Measurements from ENCODE around the gene SCN3B.

SCN3B gene

GRCh38 chr11:123628936-123629683 lies 25.3 kb downstream of the SCN3B start:
- Histone ChIP-seq H3K36me3 (ENCODE audit: control insufficient read depth, insufficient read depth, low read length, severe bottlenecking) (no peaks in the 10 kb centered on the region), H3K9me3 (ENCODE audit: control insufficient read depth, low read length) (no peaks in the 10 kb centered on the region), H3K4me3 (ENCODE audit: low read length) (no peak overlapping the region), H3K27me3 (replicated peaks; ENCODE audit: control insufficient read depth, insufficient read depth, low read length) (peaks cover 7% of the 10 kb centered on the region), H3K4me1 (ENCODE audit: control insufficient read depth, insufficient read depth, low read length) (peaks cover 19% of the 10 kb centered on the region), H3K9ac (ENCODE audit: low read length) (no peak overlapping the region)
- DNase-seq (ENCODE audit: low read depth), result peak; percentile 18

- no peaks in the 10 kb centered on the region for H3K9me3 ChIP-seq (ENCODE audit: control insufficient read depth, low read length)
- no peak overlapping the region for H3K4me3 ChIP-seq (ENCODE audit: low read length)
- H3K27me3 ChIP-seq (replicated peaks; ENCODE audit: control insufficient read depth, insufficient read depth, low read length), result no peaks in the 10 kb centered on the region
- H3K9ac ChIP-seq (ENCODE audit: low read length), result no peak overlapping the region
- DNase-seq (ENCODE audit: low read depth), result no peak
- H3K4me1 ChIP-seq (ENCODE audit: control insufficient read depth, insufficient read depth, low read length), result peaks cover 17% of the 10 kb centered on the region
- no peaks in the 10 kb centered on the region for H3K36me3 ChIP-seq (ENCODE audit: control insufficient read depth, insufficient read depth, low read length, severe bottlenecking)
These were observed 29.4 kb downstream of the SCN3B start for GRCh38 chr11:123624974-123625373.

- Histone ChIP-seq H3K9me3 (ENCODE audit: control insufficient read depth, low read length) (no peaks in the 10 kb centered on the region), H3K36me3 (ENCODE audit: control insufficient read depth, insufficient read depth, low read length, severe bottlenecking) (peaks cover 10% of the 10 kb centered on the region), H3K4me1 (ENCODE audit: control insufficient read depth, insufficient read depth, low read length) (peaks cover 8% of the 10 kb centered on the region), H3K27me3 (replicated peaks; ENCODE audit: control insufficient read depth, insufficient read depth, low read length) (no peaks in the 10 kb centered on the region), H3K4me3 (ENCODE audit: low read length) (no peak overlapping the region), H3K9ac (ENCODE audit: low read length) (no peak overlapping the region)
- no peak for DNase-seq (ENCODE audit: low read depth)
These were observed 31.8 kb downstream of the SCN3B start for GRCh38 chr11:123622576-123622975.

- Histone ChIP-seq H3K9ac (ENCODE audit: low read length) (no peak overlapping the region), H3K9me3 (ENCODE audit: control insufficient read depth, low read length) (no peaks in the 10 kb centered on the region), H3K4me3 (ENCODE audit: low read length) (no peak overlapping the region), H3K36me3 (ENCODE audit: control insufficient read depth, insufficient read depth, low read length, severe bottlenecking) (peaks cover 23% of the 10 kb centered on the region), H3K27me3 (replicated peaks; ENCODE audit: control insufficient read depth, insufficient read depth, low read length) (no peaks in the 10 kb centered on the region), H3K4me1 (ENCODE audit: control insufficient read depth, insufficient read depth, low read length) (peaks cover 8% of the 10 kb centered on the region)
- DNase-seq (ENCODE audit: low read depth), result peak; percentile 10
These were observed 37.8 kb downstream of the SCN3B start for GRCh38 chr11:123616505-123617198.

GRCh38 chr11:123611698-123612097 lies 42.7 kb downstream of the SCN3B start:
- Histone ChIP-seq H3K27me3 (replicated peaks; ENCODE audit: control insufficient read depth, insufficient read depth, low read length) (no peaks in the 10 kb centered on the region), H3K36me3 (ENCODE audit: control insufficient read depth, insufficient read depth, low read length, severe bottlenecking) (peaks cover 50% of the 10 kb centered on the region), H3K9ac (ENCODE audit: low read length) (no peak overlapping the region), H3K4me3 (ENCODE audit: low read length) (no peak overlapping the region), H3K9me3 (ENCODE audit: control insufficient read depth, low read length) (no peaks in the 10 kb centered on the region), H3K4me1 (ENCODE audit: control insufficient read depth, insufficient read depth, low read length) (peaks cover 6% of the 10 kb centered on the region)
- no peak for DNase-seq (ENCODE audit: low read depth)

- DNase-seq (ENCODE audit: low read depth), result no peak
- H3K9me3 ChIP-seq (ENCODE audit: control insufficient read depth, low read length), result no peaks in the 10 kb centered on the region
- H3K4me1 ChIP-seq (ENCODE audit: control insufficient read depth, insufficient read depth, low read length), result no peaks in the 10 kb centered on the region
- no peaks in the 10 kb centered on the region for H3K27me3 ChIP-seq (replicated peaks; ENCODE audit: control insufficient read depth, insufficient read depth, low read length)
- no peak overlapping the region for H3K4me3 ChIP-seq (ENCODE audit: low read length)
- H3K36me3 ChIP-seq (ENCODE audit: control insufficient read depth, insufficient read depth, low read length, severe bottlenecking), result peaks cover 53% of the 10 kb centered on the region
- no peak overlapping the region for H3K9ac ChIP-seq (ENCODE audit: low read length)
These were observed 45.5 kb downstream of the SCN3B start for GRCh38 chr11:123608945-123609344.

- no peaks in the 10 kb centered on the region for H3K4me1 ChIP-seq (ENCODE audit: control insufficient read depth, insufficient read depth, low read length)
- peaks cover 51% of the 10 kb centered on the region for H3K36me3 ChIP-seq (ENCODE audit: control insufficient read depth, insufficient read depth, low read length, severe bottlenecking)
- H3K9me3 ChIP-seq (ENCODE audit: control insufficient read depth, low read length), result no peaks in the 10 kb centered on the region
- H3K4me3 ChIP-seq (ENCODE audit: low read length), result no peak overlapping the region
- H3K27me3 ChIP-seq (replicated peaks; ENCODE audit: control insufficient read depth, insufficient read depth, low read length), result no peaks in the 10 kb centered on the region
- no peak overlapping the region for H3K9ac ChIP-seq (ENCODE audit: low read length)
- no peak for DNase-seq (ENCODE audit: low read depth)
These were observed 46.1 kb downstream of the SCN3B start for GRCh38 chr11:123608371-123608770.

GRCh38 chr11:123607781-123608180 lies 46.6 kb downstream of the SCN3B start:
- no peaks in the 10 kb centered on the region for H3K4me1 ChIP-seq (ENCODE audit: control insufficient read depth, insufficient read depth, low read length)
- DNase-seq (ENCODE audit: low read depth), result no peak
- no peaks in the 10 kb centered on the region for H3K9me3 ChIP-seq (ENCODE audit: control insufficient read depth, low read length)
- no peak overlapping the region for H3K4me3 ChIP-seq (ENCODE audit: low read length)
- H3K27me3 ChIP-seq (replicated peaks; ENCODE audit: control insufficient read depth, insufficient read depth, low read length), result no peaks in the 10 kb centered on the region
- peaks cover 48% of the 10 kb centered on the region for H3K36me3 ChIP-seq (ENCODE audit: control insufficient read depth, insufficient read depth, low read length, severe bottlenecking)
- no peak overlapping the region for H3K9ac ChIP-seq (ENCODE audit: low read length)

GRCh38 chr11:123603666-123604065 lies 50.8 kb downstream of the SCN3B start:
- Histone ChIP-seq H3K4me1 (ENCODE audit: control insufficient read depth, insufficient read depth, low read length) (peaks cover 19% of the 10 kb centered on the region), H3K36me3 (ENCODE audit: control insufficient read depth, insufficient read depth, low read length, severe bottlenecking) (peaks cover 25% of the 10 kb centered on the region), H3K4me3 (ENCODE audit: low read length) (no peak overlapping the region), H3K27me3 (replicated peaks; ENCODE audit: control insufficient read depth, insufficient read depth, low read length) (no peaks in the 10 kb centered on the region), H3K9me3 (ENCODE audit: control insufficient read depth, low read length) (no peaks in the 10 kb centered on the region), H3K9ac (ENCODE audit: low read length) (no peak overlapping the region)
- DNase-seq (ENCODE audit: low read depth), result no peak

GRCh38 chr11:123601743-123602142 lies 52.7 kb downstream of the SCN3B start:
- no peaks in the 10 kb centered on the region for H3K9me3 ChIP-seq (ENCODE audit: control insufficient read depth, low read length)
- no peak overlapping the region for H3K9ac ChIP-seq (ENCODE audit: low read length)
- H3K4me1 ChIP-seq (ENCODE audit: control insufficient read depth, insufficient read depth, low read length), result peaks cover 19% of the 10 kb centered on the region
- no peak for DNase-seq (ENCODE audit: low read depth)
- peaks cover 14% of the 10 kb centered on the region for H3K36me3 ChIP-seq (ENCODE audit: control insufficient read depth, insufficient read depth, low read length, severe bottlenecking)
- H3K27me3 ChIP-seq (replicated peaks; ENCODE audit: control insufficient read depth, insufficient read depth, low read length), result no peaks in the 10 kb centered on the region
- no peak overlapping the region for H3K4me3 ChIP-seq (ENCODE audit: low read length)

GRCh38 chr11:123601136-123601535 lies 53.3 kb downstream of the SCN3B start:
- Histone ChIP-seq H3K36me3 (ENCODE audit: control insufficient read depth, insufficient read depth, low read length, severe bottlenecking) (peaks cover 13% of the 10 kb centered on the region), H3K9me3 (ENCODE audit: control insufficient read depth, low read length) (no peaks in the 10 kb centered on the region), H3K9ac (ENCODE audit: low read length) (no peak overlapping the region), H3K4me1 (ENCODE audit: control insufficient read depth, insufficient read depth, low read length) (peaks cover 19% of the 10 kb centered on the region), H3K4me3 (ENCODE audit: low read length) (peak overlapping the region; percentile 19), H3K27me3 (replicated peaks; ENCODE audit: control insufficient read depth, insufficient read depth, low read length) (no peaks in the 10 kb centered on the region)
- peak; percentile 82 for DNase-seq (ENCODE audit: low read depth)

All from adipocyte (in vitro differentiated cells).